ENCODE data around the gene TCERG1L. TPM values are rescaled to one million over a fixed set of nuclear protein-coding genes. Genes with fewer than 3 reads are reported as not detected.

TCERG1L gene
- total RNA-seq, 4 donors from 2014 or later, result not detected

- H3K36me3 ChIP-seq, result no peaks in the 10 kb centered on the region
- TF ChIP-seq, protein P1, sequence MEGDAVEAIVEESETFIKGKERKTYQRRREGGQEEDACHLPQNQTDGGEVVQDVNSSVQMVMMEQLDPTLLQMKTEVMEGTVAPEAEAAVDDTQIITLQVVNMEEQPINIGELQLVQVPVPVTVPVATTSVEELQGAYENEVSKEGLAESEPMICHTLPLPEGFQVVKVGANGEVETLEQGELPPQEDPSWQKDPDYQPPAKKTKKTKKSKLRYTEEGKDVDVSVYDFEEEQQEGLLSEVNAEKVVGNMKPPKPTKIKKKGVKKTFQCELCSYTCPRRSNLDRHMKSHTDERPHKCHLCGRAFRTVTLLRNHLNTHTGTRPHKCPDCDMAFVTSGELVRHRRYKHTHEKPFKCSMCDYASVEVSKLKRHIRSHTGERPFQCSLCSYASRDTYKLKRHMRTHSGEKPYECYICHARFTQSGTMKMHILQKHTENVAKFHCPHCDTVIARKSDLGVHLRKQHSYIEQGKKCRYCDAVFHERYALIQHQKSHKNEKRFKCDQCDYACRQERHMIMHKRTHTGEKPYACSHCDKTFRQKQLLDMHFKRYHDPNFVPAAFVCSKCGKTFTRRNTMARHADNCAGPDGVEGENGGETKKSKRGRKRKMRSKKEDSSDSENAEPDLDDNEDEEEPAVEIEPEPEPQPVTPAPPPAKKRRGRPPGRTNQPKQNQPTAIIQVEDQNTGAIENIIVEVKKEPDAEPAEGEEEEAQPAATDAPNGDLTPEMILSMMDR (IDR thresholded peaks at IDR 0.05), result no peak
- TF ChIP-seq POLR2A (IDR thresholded peaks at IDR 0.05), result no peak
- no peaks in the 10 kb centered on the region for H3K27me3 ChIP-seq
- no peak for DNase-seq
- no peaks in the 10 kb centered on the region for H3K9me3 ChIP-seq
- H3K4me3 ChIP-seq, result no peak overlapping the region
- H3K27ac ChIP-seq, result no peak overlapping the region
- H3K4me1 ChIP-seq, result no peaks in the 10 kb centered on the region
These were observed 242.8 kb downstream of the TCERG1L start for GRCh38 chr10:131068760-131069159.

DNA sequence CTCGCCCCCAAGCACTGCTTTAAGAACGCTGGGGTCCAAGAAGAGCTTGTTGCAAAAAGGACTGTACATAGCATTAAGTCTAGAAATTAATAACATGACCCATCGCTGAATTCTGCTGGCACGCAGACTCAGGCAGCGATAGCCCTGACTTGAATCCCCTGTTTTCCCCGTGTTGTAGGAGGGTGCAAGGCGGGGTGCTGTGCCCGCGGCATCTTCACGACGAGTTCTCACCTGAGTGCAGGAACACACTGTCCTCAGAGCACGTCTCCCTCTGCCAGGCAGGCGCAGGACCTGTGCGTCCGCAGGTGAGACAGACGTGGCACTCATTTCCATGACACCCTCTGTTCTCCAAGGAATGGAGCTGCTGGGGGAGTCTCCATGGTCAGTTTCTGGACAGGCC lies 243.2 kb downstream of the TCERG1L start:
- TF ChIP-seq, protein P1 (IDR thresholded peaks at IDR 0.05), result no peak
- TF ChIP-seq POLR2A (IDR thresholded peaks at IDR 0.05), result no peak
- no peaks in the 10 kb centered on the region for H3K27me3 ChIP-seq
- H3K9me3 ChIP-seq, result no peaks in the 10 kb centered on the region
- no peak overlapping the region for H3K4me3 ChIP-seq
- H3K36me3 ChIP-seq, result no peaks in the 10 kb centered on the region
- no peak for DNase-seq
- H3K4me1 ChIP-seq, result no peaks in the 10 kb centered on the region
- H3K27ac ChIP-seq, result no peak overlapping the region

GRCh38 chr10:131067690-131068089 lies 243.8 kb downstream of the TCERG1L start:
- Histone ChIP-seq H3K4me3 (no peak overlapping the region), H3K36me3 (no peaks in the 10 kb centered on the region), H3K9me3 (no peaks in the 10 kb centered on the region), H3K27ac (no peak overlapping the region), H3K4me1 (no peaks in the 10 kb centered on the region), H3K27me3 (no peaks in the 10 kb centered on the region)
- DNase-seq, result no peak
- TF ChIP-seq, protein P1 (IDR thresholded peaks at IDR 0.05), result no peak
- no peak for TF ChIP-seq POLR2A (IDR thresholded peaks at IDR 0.05)

- DNase-seq, result no peak
- Histone ChIP-seq H3K36me3 (no peaks in the 10 kb centered on the region), H3K4me3 (no peak overlapping the region), H3K27me3 (no peaks in the 10 kb centered on the region), H3K4me1 (no peaks in the 10 kb centered on the region), H3K27ac (no peak overlapping the region), H3K9me3 (no peaks in the 10 kb centered on the region)
- TF ChIP-seq, protein P1 (IDR thresholded peaks at IDR 0.05), result no peak
- TF ChIP-seq POLR2A (IDR thresholded peaks at IDR 0.05), result no peak
These were observed 245.7 kb downstream of the TCERG1L start for GRCh38 chr10:131065673-131066305.

- Histone ChIP-seq H3K4me1 (no peaks in the 10 kb centered on the region), H3K27ac (no peak overlapping the region), H3K27me3 (no peaks in the 10 kb centered on the region), H3K9me3 (no peaks in the 10 kb centered on the region), H3K4me3 (no peak overlapping the region), H3K36me3 (no peaks in the 10 kb centered on the region)
- TF ChIP-seq, protein P1 (IDR thresholded peaks at IDR 0.05), result no peak
- no peak for TF ChIP-seq POLR2A (IDR thresholded peaks at IDR 0.05)
- DNase-seq, result no peak
These were observed 248.2 kb downstream of the TCERG1L start for GRCh38 chr10:131063311-131063710.

Data from Peyer's patch (tissue), 4 donors.